Ammon's horn (tissue), 1 donor: ENCODE measurements around the gene ACADL.

Experiments used
- DNase-seq: peaks from one replicate; pipeline ENCODE4 v3.0.0-alpha.2; 2016; ENCODE audit warnings: low spot score

ACADL gene

DNA sequence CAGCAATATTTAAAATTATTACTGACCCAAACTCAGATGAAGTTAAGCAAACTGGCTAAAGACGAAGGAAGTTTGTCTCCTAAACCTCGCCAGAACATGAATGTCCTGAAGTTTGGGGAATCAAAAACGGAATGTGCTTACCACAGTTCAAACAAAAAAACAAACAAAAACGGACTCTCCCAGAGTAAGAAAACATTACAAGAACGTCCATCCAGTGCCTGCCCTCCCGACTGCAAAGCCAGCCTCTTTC is 55.1 kb downstream of the ACADL start:
- no peak for DNase-seq

DNA sequence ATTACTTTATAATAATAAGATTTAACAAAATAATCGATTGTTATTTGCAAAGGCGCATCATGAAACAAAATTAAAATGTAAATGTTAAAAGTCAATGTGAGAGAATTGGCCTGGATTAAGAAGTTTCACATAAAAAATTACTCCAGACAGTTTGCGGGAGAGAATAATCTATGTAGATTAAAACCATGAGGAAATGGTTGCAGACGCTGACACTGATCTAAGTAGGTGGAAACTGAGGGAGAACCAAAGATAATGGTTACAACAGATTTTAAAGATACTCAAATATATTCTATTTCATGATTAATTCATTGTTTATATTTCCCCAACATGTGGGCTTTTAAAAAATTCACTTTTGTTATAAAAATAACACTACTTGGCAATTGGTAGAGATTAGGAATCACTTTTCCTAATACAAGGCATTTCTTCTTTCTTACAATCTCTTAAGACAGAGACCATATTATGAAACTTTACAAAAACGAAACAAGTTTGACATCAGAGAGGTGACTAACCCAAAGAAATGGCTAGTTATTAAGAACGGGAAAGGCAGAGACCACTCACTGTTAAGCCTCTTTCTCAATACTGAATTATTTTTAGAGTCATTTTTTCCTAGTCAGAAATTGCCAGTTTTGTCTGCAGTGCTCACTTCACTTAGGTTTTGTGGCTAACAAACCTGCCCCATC is 55.6 kb downstream of the ACADL start:
- DNase-seq, result no peak

DNA sequence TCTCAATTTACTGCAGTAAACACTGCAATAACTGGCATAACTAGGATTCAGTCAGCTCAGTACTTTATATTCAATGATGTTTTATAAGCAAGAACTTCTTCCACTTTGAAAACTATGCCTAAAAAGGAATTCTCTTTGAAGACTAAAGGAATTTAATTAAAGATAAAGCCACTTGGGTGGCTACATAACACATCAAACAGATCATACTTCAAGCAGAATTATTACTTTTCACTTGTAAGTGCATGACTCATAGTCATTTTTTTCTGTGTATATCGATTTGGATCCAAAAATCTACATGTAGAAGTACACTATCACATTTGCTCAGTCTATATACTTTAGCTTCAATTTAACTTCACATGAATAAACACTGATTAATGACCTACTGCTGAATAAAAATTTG is 58.0 kb downstream of the ACADL start:
- DNase-seq, result no peak

DNA sequence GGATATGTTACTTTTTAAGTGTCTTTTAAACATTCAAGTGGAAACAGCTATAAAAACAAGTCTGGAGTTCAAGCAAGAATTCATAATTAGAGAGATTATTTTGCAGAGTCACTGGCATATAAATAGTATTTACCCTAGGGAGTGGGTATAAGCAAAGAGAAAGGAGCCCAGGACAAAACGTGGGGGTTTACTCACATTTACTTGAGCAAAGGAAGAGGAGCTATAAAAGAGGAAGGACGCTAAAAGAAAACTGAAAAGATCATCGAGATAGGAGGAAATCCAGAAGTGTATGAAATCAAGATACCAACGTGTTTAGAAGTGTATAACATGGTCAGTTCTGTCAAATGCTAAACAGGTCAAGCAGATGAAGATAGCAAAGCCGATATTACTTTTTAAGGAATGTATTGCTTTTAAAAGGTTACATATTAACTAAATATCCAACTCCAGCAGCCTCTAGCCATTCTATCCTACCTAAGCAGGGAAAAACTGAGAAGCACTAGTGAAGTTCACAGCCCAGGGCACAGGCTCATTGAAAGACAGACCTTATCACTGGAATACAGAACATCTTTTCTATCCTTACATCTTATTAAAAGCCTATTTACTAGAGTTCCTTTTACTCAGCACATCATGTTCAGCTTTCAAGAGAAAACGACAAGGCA is 62.7 kb downstream of the ACADL start:
- DNase-seq, result no peak

DNA sequence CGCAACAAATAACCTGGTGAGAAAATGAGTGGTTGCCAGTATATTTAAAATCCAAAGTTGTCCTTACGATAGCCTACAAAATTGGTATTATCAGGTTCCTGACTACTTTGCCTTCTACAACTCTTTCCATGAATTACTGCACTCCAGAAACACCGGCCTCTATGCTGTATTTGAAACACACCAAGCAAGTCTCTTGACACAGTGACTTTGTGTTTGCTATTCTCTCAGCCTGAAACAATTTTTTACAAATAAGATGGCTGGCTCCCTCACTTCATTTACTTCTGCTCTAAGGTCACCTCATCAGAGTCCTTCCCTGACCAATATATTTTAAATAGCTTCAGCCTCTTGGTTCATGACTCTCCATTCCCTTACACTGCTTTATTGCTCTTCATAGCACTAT is 66.2 kb downstream of the ACADL start:
- DNase-seq, result no peak

DNA sequence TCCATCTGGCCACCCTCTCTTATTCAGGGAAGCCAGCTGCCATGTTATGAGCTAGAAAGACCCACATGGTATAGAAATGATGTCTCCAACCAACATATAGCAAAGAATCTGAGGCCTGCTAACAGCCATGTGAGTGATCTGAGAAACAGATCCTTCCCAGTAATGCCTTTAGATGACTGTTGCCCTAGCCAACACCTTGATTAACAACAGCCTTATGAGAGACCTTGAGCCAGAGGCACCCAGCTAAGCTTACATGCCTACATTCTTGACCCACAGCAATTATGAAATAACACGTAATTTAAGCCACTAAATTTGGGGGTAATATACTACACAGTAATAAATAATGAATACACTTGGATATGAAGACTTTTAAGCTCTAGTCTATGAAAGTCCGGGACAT is 67.0 kb downstream of the ACADL start:
- no peak for DNase-seq

DNA sequence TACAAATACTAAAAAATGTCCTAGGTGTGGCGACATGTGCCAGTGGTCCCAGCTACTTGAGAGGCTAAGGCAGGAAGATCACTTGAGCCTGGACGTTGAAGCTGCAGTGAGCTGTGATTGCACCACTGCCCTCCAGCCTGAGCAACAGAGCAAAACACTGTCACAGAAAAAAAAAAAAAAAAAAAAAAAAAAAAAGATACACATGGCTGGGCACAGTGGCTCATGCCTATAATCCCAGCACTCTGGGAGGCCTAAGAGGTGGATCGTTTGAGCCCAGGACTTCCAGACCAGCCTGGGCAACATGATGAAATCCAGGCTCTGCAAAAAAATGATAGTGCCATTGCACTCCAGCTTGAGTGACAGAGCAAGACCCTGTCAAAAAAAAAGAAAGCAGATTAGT is 67.7 kb downstream of the ACADL start:
- DNase-seq, result no peak

DNA sequence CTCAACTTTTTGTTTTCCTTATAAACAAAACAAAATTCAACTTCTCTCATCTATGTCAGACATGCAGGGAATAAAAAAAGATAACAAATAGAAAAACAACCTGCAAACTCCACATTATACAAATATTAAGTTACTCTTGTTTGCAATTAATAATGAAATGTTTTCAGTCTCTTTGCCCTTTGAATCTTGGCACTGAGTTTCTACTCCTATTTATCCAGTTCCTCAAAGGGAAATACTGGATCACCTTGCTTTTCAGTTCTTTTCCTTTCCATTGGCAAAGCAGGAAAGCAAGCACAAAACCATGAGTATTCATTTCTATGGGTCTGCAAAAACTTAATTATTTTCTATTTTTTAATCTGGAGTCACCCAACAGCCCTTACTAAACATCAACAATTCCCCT is 77.6 kb downstream of the ACADL start:
- no peak for DNase-seq
